ENCODE results near the gene CSN1S1.

DNA sequence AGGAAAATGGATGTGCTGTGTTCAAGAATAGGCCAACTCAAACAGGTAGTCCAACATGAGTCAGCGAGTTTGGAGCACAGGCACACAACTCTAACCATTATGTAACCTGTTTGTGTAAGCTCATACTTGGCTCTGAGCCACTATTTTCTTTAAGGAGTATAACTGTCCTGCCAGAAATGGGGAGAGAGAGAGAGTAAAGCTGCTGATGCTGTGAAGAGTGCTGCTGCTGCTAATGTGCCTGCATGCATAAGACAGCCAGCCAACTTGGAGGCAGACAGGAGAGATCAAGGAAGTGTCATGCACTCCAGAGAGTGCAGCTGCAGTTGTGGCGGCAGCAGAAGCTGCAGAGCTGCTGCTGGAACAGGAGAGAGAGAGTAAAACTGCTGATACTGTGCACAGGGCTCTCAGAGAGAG, 53.2 kb downstream of the CSN1S1 start:
- TF ChIP-seq, protein P1, sequence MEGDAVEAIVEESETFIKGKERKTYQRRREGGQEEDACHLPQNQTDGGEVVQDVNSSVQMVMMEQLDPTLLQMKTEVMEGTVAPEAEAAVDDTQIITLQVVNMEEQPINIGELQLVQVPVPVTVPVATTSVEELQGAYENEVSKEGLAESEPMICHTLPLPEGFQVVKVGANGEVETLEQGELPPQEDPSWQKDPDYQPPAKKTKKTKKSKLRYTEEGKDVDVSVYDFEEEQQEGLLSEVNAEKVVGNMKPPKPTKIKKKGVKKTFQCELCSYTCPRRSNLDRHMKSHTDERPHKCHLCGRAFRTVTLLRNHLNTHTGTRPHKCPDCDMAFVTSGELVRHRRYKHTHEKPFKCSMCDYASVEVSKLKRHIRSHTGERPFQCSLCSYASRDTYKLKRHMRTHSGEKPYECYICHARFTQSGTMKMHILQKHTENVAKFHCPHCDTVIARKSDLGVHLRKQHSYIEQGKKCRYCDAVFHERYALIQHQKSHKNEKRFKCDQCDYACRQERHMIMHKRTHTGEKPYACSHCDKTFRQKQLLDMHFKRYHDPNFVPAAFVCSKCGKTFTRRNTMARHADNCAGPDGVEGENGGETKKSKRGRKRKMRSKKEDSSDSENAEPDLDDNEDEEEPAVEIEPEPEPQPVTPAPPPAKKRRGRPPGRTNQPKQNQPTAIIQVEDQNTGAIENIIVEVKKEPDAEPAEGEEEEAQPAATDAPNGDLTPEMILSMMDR (IDR thresholded peaks at IDR 0.05; ENCODE audit: low read depth, low read length): no peak
- no peak for TF ChIP-seq EZH2phosphoT487 (IDR thresholded peaks at IDR 0.05; ENCODE audit: low read depth)

Data from OCI-LY3 (cell line).